ENCODE measurements around the gene MYO15B. TPM values are rescaled to one million over a fixed set of nuclear protein-coding genes. Genes with fewer than 3 reads are reported as not detected.

MYO15B gene
- total RNA-seq, 1 donor: 1.4 TPM

DNA sequence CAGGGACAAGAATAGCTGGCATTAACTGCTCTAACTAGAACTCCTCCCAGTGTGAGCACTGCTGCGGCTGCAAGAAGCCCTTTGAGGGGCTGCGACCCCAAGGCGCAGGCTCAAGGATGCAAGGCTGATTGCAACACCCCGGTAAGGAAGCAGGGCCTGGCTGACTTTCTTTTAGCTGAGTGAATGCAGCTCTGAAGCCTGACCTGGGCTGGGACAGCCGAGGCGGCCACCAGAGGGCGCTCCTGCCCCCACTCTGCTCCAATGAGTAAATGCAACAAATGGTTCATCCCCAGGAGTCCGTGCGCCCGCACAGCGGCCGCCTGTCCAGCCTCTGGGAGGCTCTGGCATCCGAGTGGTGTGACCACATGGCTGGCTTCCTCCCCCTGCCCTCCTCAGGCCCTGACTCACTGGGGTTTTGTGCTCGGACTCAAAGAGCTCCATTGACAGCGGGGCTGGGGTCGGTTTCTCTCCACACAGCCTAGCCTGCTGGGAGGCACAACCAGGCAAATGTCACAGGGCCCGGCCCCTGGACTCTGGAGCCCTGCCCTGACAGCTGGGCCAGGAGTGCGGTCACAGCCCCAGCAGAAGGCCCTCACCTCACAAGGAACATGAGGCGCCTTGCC, 45.4 kb downstream of the MYO15B start, which contains the start of gene SMIM5:
Gene SMIM5, plus strand, starts transcription at position 572 of the 623 bp plus-strand sequence. CDS start 6,768 bp downstream, outside the sequence.
- no peak within 1 kb of the TSS for H3K4me3 ChIP-seq (ENCODE audit: low read depth, low read length)
- DNase-seq (ENCODE audit: low read depth): peak; percentile 86
- TF ChIP-seq, protein P1, sequence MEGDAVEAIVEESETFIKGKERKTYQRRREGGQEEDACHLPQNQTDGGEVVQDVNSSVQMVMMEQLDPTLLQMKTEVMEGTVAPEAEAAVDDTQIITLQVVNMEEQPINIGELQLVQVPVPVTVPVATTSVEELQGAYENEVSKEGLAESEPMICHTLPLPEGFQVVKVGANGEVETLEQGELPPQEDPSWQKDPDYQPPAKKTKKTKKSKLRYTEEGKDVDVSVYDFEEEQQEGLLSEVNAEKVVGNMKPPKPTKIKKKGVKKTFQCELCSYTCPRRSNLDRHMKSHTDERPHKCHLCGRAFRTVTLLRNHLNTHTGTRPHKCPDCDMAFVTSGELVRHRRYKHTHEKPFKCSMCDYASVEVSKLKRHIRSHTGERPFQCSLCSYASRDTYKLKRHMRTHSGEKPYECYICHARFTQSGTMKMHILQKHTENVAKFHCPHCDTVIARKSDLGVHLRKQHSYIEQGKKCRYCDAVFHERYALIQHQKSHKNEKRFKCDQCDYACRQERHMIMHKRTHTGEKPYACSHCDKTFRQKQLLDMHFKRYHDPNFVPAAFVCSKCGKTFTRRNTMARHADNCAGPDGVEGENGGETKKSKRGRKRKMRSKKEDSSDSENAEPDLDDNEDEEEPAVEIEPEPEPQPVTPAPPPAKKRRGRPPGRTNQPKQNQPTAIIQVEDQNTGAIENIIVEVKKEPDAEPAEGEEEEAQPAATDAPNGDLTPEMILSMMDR (IDR thresholded peaks at IDR 0.05; ENCODE audit: insufficient read depth, low read length): peak; percentile 96

DNA sequence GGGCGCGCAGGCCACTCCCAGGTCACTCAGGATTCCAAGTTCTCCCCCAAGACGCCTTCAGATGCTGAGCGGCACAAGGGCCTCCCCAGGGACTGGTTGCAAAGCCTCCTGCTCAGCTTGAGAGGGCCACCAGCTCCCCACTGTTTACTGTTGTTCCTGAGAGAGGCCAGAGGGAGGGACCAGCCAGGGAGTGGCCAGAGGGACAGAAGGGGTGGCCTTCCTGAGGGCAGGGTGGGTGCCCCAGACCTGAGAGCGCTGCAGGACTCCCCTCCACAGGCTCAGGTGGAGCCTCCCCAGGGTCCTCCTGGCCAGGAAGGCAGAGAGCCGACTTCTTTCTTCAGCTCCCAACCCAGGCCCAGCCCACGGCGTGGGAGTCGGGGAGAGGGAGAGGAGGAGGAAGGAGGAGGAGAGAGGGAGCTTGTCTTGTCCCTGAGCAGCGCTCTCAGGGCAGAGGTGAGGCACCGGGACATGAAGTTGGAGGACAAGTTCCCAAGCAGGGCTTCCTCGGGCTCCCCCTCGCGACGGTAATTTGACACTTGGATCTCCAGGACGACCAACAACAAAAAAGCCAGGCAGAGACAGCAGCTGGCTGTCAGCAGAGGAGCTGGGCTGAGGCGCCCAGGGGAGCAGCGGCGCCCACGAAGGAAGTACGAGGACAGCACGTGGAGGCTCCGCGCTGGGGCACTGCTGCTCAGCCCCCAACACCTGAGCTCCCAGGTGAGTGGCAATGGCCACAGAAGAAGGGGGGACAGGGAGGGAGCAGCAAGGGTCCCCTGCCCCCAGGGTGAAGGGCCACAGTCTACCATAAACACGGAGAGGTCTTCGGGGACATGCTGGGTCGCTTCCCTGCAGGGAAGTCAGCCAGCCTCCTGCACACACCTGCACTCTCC, 46.1 kb downstream of the MYO15B start:
- TF ChIP-seq, protein P1 (IDR thresholded peaks at IDR 0.05; ENCODE audit: insufficient read depth, low read length): peak; percentile 67
- no peak overlapping the region for H3K4me3 ChIP-seq (ENCODE audit: low read depth, low read length)
- DNase-seq (ENCODE audit: low read depth): peak; percentile 83

DNA sequence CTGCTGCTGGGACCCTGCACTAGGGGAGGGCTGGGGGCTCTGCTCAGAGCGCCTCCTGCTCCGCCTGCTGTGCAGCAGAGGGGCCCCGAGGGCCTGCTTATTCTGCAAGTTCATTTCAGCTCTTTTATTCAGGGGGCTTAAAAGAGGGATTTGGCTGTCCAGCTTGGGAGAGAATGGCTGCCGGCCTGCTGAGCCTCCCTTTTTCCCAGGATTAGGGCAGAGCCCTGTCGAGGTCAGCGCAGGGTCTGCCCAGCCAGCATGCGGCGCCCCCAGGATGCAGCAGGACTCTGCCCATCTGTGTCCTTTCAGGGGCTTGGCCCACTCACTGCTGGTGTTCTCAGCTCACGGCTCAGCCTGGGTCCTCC, 46.8 kb downstream of the MYO15B start:
- DNase-seq (ENCODE audit: low read depth): no peak
- H3K4me3 ChIP-seq (ENCODE audit: low read depth, low read length): no peak overlapping the region
- TF ChIP-seq, protein P1 (IDR thresholded peaks at IDR 0.05; ENCODE audit: insufficient read depth, low read length): no peak

DNA sequence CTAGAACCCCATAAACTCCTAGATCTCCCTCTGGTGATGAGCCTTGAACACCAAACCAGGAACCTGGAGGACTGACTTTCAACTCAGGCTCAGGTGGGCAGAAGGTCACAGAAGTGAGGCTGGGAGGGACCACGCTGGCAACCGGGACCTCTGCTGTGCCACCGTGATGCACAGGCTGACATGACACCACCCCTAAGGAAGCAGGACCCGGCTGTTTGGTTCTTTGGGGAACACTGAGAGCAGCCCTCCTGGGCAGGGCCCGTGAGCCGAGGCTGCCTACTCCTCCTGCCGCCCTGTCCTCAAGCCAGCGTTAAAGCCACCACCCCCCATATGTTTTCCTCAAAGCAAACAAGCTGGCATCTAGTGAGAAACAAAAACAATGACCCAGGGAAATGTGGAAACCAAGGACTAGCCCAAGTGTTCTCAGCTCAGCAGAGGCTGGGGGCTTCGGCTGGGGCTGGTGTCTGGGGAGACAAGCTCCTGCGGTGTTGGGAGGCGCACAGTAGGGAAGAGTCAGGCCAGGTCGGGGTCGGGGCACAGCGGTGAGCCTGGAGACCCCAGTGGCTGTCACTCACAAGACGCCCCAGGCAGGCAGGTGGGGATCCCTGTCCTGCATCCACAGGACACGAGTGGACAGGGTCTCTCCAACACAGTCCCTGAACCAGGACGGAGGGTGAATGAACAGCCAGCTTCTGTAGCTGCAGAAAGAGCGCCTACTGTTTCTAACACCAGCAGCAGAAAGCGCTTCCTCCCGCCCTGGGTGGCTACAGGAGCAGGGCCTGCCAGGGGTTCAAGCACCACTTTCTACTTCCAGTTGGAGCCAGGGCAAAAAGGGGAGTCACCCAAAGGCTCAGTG, 47.4 kb downstream of the MYO15B start:
- TF ChIP-seq, protein P1 (IDR thresholded peaks at IDR 0.05; ENCODE audit: insufficient read depth, low read length): no peak

DNA sequence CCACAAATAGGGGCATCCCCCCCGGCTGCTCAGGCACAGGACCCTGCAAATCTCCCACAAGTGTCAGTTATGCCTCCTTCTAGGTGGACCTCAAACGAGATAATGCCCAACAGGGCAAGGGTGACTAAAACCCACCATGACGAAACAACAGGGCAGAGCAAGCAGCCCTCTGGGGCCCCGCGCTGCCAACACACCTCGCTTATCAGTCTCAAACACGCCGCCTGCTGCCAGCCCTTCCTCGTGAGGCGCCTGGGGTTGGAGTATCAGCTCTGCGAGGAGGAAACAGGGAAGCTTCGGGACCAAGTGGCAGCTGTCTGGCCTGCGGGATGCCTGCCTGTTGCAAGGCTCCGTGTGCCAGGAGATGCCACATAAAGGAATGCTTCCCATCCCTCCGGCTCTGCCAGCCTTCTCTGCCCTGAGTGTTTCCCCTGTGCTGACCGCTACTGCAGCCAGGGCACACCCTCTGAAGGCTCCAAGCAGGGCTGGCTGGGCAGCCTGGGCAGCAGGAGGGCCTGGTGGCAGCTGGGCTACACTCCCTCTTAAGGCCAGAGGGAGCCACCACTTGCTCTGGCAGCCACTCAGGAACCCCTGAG, 48.1 kb downstream of the MYO15B start:
- TF ChIP-seq, protein P1 (IDR thresholded peaks at IDR 0.05; ENCODE audit: insufficient read depth, low read length): no peak
- no peak overlapping the region for H3K4me3 ChIP-seq (ENCODE audit: low read depth, low read length)
- no peak for DNase-seq (ENCODE audit: low read depth)

More for the DNA sequence above, 47.4 kb downstream of the MYO15B start:
- DNase-seq (ENCODE audit: low read depth): no peak
- no peak overlapping the region for H3K4me3 ChIP-seq (ENCODE audit: low read depth, low read length)
